ENCODE data around the gene GADD45A.

Gene GADD45A

GRCh38 chr1:67711855-67712212 is 26.8 kb downstream of the GADD45A start:
- Histone ChIP-seq H3K4me1 (ENCODE audit: insufficient read depth, low read length) (0 out of 2 replicates have a peak, but pooled peaks cover 9% of the 10 kb centered on the region), H3K9me3 (ENCODE audit: control insufficient read depth, insufficient read depth, low read length) (no peaks in the 10 kb centered on the region), H3K36me3 (ENCODE audit: insufficient read depth, low read length) (no peaks in the 10 kb centered on the region; the same call in 1 of the 2 replicates), H3K9ac (ENCODE audit: low read depth, low read length) (no peak overlapping the region)

DNA sequence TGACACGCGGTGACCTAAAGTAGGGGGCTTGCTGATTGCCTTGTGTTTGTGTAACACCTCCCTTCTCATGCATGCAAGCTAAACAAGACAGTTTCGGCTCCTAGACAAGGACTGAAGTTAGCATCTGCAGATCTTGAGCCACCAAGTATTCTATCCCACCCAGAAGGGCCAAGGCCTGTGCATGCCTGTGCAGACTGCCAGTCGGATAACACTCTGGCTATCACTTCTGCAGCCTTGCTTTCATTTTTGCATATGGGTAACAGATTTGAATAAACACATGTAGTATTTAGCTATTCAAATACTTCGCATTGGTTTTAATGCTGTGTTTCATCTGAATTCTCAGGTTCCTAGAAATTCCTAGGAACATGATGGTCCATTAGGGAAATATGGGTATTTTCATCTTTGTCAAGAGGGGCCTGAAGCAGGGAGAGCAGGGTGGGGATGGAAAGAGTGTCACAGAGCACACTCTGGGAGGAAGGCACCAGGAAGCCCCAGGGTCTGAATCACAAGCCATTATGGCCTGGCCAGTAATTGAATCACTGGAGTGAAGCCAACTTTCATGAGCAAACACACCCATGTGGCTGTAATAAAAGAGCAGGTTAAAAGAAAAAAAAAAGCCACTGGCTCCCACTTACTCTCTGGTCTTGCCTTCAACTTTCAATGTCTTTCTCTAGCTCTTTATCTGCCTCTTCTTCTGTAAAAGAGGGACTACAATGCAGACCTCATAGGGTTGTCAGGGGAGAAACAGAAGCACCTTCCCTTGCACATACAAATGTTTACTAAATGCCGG is 28.3 kb downstream of the GADD45A start:
- Histone ChIP-seq H3K4me1 (ENCODE audit: insufficient read depth, low read length) (peaks cover 9% of the 10 kb centered on the region; the same call in 1 of the 2 replicates), H3K9ac (ENCODE audit: low read depth, low read length) (no peak overlapping the region), H3K36me3 (ENCODE audit: insufficient read depth, low read length) (no peaks in the 10 kb centered on the region; the same call in 1 of the 2 replicates), H3K9me3 (ENCODE audit: control insufficient read depth, insufficient read depth, low read length) (no peaks in the 10 kb centered on the region)

DNA sequence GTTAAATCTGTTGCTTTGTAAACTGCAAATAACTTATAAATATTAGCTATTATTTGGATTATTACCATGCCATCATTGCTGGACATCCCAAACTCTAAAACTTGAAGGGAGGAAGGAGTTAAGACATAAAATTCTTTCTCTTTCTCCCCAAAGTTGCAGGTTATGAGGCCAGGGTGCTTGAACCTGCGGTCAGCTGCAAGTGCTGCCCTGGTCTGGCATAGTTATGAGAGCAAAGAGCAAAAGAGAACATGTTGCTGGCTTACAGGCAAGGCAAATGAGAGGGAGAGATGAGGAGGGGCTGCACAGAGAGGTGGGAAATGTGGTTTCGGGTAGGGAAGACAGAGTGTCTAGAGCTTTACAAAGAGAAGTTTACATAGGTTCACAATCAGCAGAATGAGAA is 30.8 kb downstream of the GADD45A start:
- H3K9me3 ChIP-seq (ENCODE audit: control insufficient read depth, insufficient read depth, low read length) = no peaks in the 10 kb centered on the region
- H3K9ac ChIP-seq (ENCODE audit: low read depth, low read length) = no peak overlapping the region
- peaks cover 9% of the 10 kb centered on the region; the same call in 1 of the 2 replicates for H3K4me1 ChIP-seq (ENCODE audit: insufficient read depth, low read length)
- no peaks in the 10 kb centered on the region; the same call in 1 of the 2 replicates for H3K36me3 ChIP-seq (ENCODE audit: insufficient read depth, low read length)

- H3K9me3 ChIP-seq (ENCODE audit: control insufficient read depth, insufficient read depth, low read length) = no peaks in the 10 kb centered on the region
- peaks cover 16% of the 10 kb centered on the region for H3K4me1 ChIP-seq (ENCODE audit: insufficient read depth, low read length)
- H3K9ac ChIP-seq (ENCODE audit: low read depth, low read length) = no peak overlapping the region
- no peaks in the 10 kb centered on the region; the same call in 1 of the 2 replicates for H3K36me3 ChIP-seq (ENCODE audit: insufficient read depth, low read length)
These were observed 31.8 kb downstream of the GADD45A start for GRCh38 chr1:67716800-67717199.

GRCh38 chr1:67717876-67718275 is 32.9 kb downstream of the GADD45A start:
- Histone ChIP-seq H3K9ac (ENCODE audit: low read depth, low read length) (no peak overlapping the region), H3K9me3 (ENCODE audit: control insufficient read depth, insufficient read depth, low read length) (no peaks in the 10 kb centered on the region), H3K36me3 (ENCODE audit: insufficient read depth, low read length) (no peaks in the 10 kb centered on the region), H3K4me1 (ENCODE audit: insufficient read depth, low read length) (peaks cover 21% of the 10 kb centered on the region)

DNA sequence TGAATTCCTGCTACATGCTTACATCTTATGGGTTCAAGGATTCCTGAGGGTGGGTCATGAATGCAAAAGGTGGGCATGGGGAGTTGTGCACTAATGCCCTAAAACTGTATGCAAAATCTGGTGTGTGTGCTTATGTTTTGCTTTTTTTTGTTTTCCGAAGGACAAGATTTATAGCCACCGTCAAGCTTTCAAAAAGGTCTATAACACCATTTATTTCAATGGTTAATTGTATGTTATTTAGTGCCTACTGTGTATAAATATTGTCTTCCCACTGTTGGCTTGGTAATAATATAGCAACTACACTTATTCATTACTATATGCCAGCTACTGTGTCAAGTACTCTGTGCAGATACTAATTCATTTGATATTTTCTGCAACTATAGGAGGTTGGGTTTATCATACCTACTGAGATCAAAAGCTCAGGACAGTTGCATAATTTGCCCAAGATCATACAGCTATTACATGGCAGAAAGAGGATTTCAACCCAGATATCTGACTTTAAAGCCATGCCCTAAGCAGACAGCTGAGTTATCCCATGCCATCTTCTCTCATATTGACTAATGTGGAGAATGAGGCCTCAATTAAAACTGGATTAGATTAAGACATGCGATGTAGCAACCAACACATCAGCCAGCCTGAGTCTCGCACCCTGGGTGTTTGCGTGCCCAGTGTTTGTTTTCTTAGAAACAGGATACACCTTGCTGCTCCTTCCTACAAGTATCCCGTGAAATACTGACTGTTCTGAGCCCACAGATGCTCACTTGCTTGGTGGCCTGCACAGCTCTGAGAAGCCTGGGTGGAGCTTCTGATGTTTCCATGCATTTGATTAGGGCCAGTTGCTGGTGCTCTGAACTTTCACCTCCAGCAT is 34.6 kb downstream of the GADD45A start:
- Histone ChIP-seq H3K9ac (ENCODE audit: low read depth, low read length) (no peak overlapping the region), H3K9me3 (ENCODE audit: control insufficient read depth, insufficient read depth, low read length) (no peaks in the 10 kb centered on the region), H3K4me1 (ENCODE audit: insufficient read depth, low read length) (peaks cover 20% of the 10 kb centered on the region)

GRCh38 chr1:67721112-67721511 is 36.1 kb downstream of the GADD45A start:
- Histone ChIP-seq H3K9me3 (ENCODE audit: control insufficient read depth, insufficient read depth, low read length) (no peaks in the 10 kb centered on the region), H3K4me1 (ENCODE audit: insufficient read depth, low read length) (peaks cover 26% of the 10 kb centered on the region), H3K9ac (ENCODE audit: low read depth, low read length) (no peak overlapping the region)

More for the DNA sequence above, 34.6 kb downstream of the GADD45A start:
- no peaks in the 10 kb centered on the region for H3K36me3 ChIP-seq (ENCODE audit: insufficient read depth, low read length)

GRCh38 chr1:67721650-67722291 is 36.8 kb downstream of the GADD45A start:
- no peak overlapping the region for H3K9ac ChIP-seq (ENCODE audit: low read depth, low read length)
- no peaks in the 10 kb centered on the region for H3K9me3 ChIP-seq (ENCODE audit: control insufficient read depth, insufficient read depth, low read length)
- H3K4me1 ChIP-seq (ENCODE audit: insufficient read depth, low read length) = peaks cover 26% of the 10 kb centered on the region
- H3K36me3 ChIP-seq (ENCODE audit: insufficient read depth, low read length) = no peaks in the 10 kb centered on the region

More at GRCh38 chr1:67721112-67721511, 36.1 kb downstream of the GADD45A start:
- no peaks in the 10 kb centered on the region for H3K36me3 ChIP-seq (ENCODE audit: insufficient read depth, low read length)

- Histone ChIP-seq H3K4me1 (ENCODE audit: insufficient read depth, low read length) (peaks cover 26% of the 10 kb centered on the region), H3K36me3 (ENCODE audit: insufficient read depth, low read length) (no peaks in the 10 kb centered on the region), H3K9me3 (ENCODE audit: control insufficient read depth, insufficient read depth, low read length) (no peaks in the 10 kb centered on the region), H3K9ac (ENCODE audit: low read depth, low read length) (no peak overlapping the region)
These were observed 37.4 kb downstream of the GADD45A start for GRCh38 chr1:67722292-67722944.

GRCh38 chr1:67723126-67723525 is 38.1 kb downstream of the GADD45A start:
- Histone ChIP-seq H3K9ac (ENCODE audit: low read depth, low read length) (no peak overlapping the region), H3K9me3 (ENCODE audit: control insufficient read depth, insufficient read depth, low read length) (no peaks in the 10 kb centered on the region), H3K4me1 (ENCODE audit: insufficient read depth, low read length) (peaks cover 26% of the 10 kb centered on the region), H3K36me3 (ENCODE audit: insufficient read depth, low read length) (no peaks in the 10 kb centered on the region)

- peaks cover 26% of the 10 kb centered on the region for H3K4me1 ChIP-seq (ENCODE audit: insufficient read depth, low read length)
- H3K9ac ChIP-seq (ENCODE audit: low read depth, low read length) = no peak overlapping the region
- no peaks in the 10 kb centered on the region for H3K9me3 ChIP-seq (ENCODE audit: control insufficient read depth, insufficient read depth, low read length)
- no peaks in the 10 kb centered on the region for H3K36me3 ChIP-seq (ENCODE audit: insufficient read depth, low read length)
These were observed 38.6 kb downstream of the GADD45A start for GRCh38 chr1:67723620-67724019.

DNA sequence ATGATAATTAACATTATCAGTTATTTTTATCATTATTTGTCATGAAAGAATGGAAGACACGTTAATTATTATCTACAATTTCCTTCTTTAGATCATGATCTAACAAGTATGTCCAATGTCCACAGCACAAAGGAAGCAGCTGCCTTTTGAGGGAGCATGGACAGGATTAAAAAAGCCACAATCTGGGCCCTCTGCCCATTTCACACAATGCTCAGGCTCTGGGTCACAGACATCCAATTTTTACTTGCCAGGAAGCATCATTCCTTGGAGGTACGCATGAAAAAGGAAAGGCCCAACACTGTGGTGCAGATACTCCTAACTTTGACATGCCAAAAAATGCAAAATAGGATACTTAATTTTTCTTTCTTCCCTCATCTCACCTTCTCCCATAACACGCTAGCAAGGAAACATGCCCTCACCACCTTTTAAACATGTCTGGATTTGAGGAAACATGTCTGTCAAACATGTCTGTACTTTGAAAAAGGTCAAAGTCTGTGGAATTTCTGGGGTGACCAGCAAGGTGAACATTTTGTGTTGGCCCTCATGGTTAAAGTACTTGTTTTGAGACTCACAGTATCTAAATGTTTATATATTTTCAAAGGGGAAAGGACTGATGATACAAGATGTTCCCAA is 40.0 kb downstream of the GADD45A start:
- Histone ChIP-seq H3K9me3 (ENCODE audit: control insufficient read depth, insufficient read depth, low read length) (no peaks in the 10 kb centered on the region), H3K36me3 (ENCODE audit: insufficient read depth, low read length) (no peaks in the 10 kb centered on the region), H3K9ac (ENCODE audit: low read depth, low read length) (no peak overlapping the region), H3K4me1 (ENCODE audit: insufficient read depth, low read length) (peaks cover 26% of the 10 kb centered on the region)

DNA sequence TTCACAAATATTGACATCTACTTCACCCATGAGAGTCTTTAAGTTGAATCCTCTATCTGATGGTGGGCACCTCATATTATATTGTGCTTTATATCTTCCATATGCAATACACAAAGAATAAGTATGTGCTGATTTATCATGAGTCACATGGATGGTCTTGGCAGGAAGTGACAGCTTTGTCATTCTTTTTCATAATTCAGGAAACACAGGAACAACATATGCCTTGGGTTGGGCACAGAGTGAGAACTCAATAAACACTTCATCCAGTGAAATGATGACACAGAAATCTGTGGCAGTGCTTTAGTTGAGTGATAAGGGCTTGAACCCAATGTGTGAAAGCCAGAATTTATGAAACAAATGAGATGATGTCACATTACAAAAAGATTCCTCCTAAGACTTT is 41.2 kb downstream of the GADD45A start:
- Histone ChIP-seq H3K4me1 (ENCODE audit: insufficient read depth, low read length) (peaks cover 29% of the 10 kb centered on the region), H3K36me3 (ENCODE audit: insufficient read depth, low read length) (no peaks in the 10 kb centered on the region), H3K9me3 (ENCODE audit: control insufficient read depth, insufficient read depth, low read length) (no peaks in the 10 kb centered on the region), H3K9ac (ENCODE audit: low read depth, low read length) (no peak overlapping the region)

Measured in ES-I3 (cell line).